Breast epithelium (tissue), 4 donors: ENCODE measurements around the gene YY1. TPM values are rescaled to one million over a fixed set of nuclear protein-coding genes. Genes with fewer than 3 reads are reported as not detected.

ENCODE experiments used
- DNase-seq, 2 donors: peaks; one replicate each; pipeline ENCODE4 v3.0.0-alpha.2; 2019; ENCODE audit warnings: low spot score in 2 of 2
- H3K27ac ChIP-seq, 2 donors: fragments of 200-600 bp; sonication (generic) in 1 of 2; one replicate each; pipeline ENCODE4 v1.5.1; 2016 to 2019; ENCODE audit warnings: mild to moderate bottlenecking in 1 of 2
- H3K27me3 ChIP-seq, 2 donors: fragments of 200-600 bp; sonication (generic) in 1 of 2; one replicate each; pipeline versions ENCODE4 v1.5.1 to v1.6.0; 2017 to 2019; ENCODE audit warnings: control low read depth in 1 of 2, mild to moderate bottlenecking in 1 of 2
- H3K36me3 ChIP-seq: fragments of 200-600 bp; one replicate; pipeline ENCODE4 v1.5.1; 2019
- H3K4me1 ChIP-seq, 2 donors: fragments of 200-600 bp; sonication (generic); one replicate each; pipeline ENCODE4 v1.5.1; 2016 to 2019; ENCODE audit warnings: control low read depth in 1 of 2
- H3K4me3 ChIP-seq, 3 donors: fragments of 200-600 bp; sonication (generic); 1 replicate in 2 of 3; 2 replicates in 1 of 3; pipeline ENCODE4 v1.5.1; 2016 to 2019; ENCODE audit warnings: mild to moderate bottlenecking in 3 of 3, moderate library complexity in 2 of 3
- H3K9me3 ChIP-seq, 2 donors: fragments of 200-600 bp; sonication (generic) in 1 of 2; one replicate each; pipeline ENCODE4 v1.5.1; 2016 to 2019; ENCODE audit warnings: control low read depth in 1 of 2
- POLR2A ChIP-seq: fragments of 450-650 bp; IDR thresholded peaks from one replicate; pipeline ENCODE4 v1.6.1; 2016; ENCODE audit warnings: antibody characterized with exemption, mild to moderate bottlenecking, moderate library complexity
- POLR2AphosphoS5 ChIP-seq, 3 donors: sonication (generic); formaldehyde crosslinking; IDR thresholded peaks; one replicate each; pipeline ENCODE4 v1.6.1; 2017; ENCODE audit warnings: antibody characterized with exemption in 3 of 3
- intact Hi-C: fragments of 100-400 bp; cut with DNase I; formaldehyde crosslinking; loops from one replicate; pipeline ENCODE4 v1.15.1; 2023; ENCODE audit warnings: low total_unique reads
- total RNA-seq, 3 donors: library from RNA; depleted of rRNA; stranded (reverse); fragments of >200 nt; gene quantifications; one replicate each; pipeline ENCODE4 v1.1.0, GENCODE V29; 2016
- TF ChIP-seq, protein P1 (sequence below), 3 donors: fragments of 450-650 bp; IDR thresholded peaks; one replicate each; pipeline ENCODE4 v1.5.1; 2016 to 2017; ENCODE audit warnings: antibody characterized with exemption in 3 of 3, mild to moderate bottlenecking in 3 of 3, moderate library complexity in 3 of 3

YY1 gene
- total RNA-seq, 3 donors from 2014 or later, result 46.2 to 61.2 (median 50.6) TPM

DNA sequence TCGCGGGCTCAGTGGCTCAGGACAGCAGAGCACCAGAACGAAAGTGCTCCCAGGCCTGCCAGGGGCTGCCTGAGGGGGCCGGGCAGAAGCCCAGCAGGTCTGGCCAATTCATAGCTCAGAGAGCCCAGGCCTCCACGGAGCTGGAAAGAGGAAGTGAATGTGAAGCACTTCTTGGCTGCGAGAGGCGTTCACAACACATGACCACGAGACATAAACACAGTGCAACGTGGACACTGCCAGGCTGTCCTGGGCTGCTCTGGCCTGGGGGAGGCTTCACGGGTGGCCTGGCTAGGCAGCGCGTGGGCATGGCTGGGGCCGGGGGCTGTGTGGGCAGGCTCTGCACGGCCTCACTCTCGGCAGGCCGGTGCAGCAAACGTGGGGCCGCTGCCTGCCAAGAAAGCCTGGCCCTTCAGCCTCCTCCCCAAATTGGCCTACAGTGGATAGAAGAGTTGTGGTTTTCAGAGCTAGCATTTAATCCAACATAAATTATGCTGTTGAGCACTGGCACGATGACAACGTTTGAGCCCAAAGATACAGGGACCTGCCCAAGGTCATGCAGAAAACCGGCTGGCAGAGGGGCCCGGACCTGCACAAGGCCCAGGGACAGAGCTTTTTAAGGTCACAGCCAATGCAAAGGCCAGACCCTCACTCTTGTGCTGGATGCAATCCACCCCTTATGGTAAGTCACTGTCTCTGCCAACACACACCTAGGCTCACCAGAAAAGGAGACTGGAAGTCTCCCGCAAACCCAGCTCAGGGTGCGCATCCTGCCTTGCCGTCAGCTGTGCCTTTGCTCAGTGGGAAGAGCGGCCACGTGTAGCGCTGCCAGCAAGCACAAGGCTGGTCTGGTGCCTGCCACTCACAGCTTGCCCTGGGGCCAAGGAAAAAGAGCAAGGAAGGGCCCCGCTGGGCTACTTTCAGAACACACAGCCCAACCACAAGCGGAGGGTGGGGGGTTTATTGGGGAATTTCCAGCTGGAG lies 58.7 kb downstream of the YY1 start:
- intact Hi-C loops, result no loop called here
- H3K27me3 ChIP-seq, result no peaks in the 10 kb centered on the region
- H3K9me3 ChIP-seq, result no peaks in the 10 kb centered on the region
- H3K4me1 ChIP-seq, result peaks cover 0 to 9% of the 10 kb centered on the region in 2 donors
- H3K27ac ChIP-seq, result peak overlapping the region; percentile 73 to 79
- TF ChIP-seq POLR2AphosphoS5 (IDR thresholded peaks at IDR 0.05) (peak in 1 of 3 donors; percentile 19), POLR2A (no peak)
- peak; percentile 73 to 74 for DNase-seq
- no peaks in the 10 kb centered on the region for H3K36me3 ChIP-seq
- H3K4me3 ChIP-seq, result peak overlapping the region in 2 of 3 donors; percentile 13 to 19

DNA sequence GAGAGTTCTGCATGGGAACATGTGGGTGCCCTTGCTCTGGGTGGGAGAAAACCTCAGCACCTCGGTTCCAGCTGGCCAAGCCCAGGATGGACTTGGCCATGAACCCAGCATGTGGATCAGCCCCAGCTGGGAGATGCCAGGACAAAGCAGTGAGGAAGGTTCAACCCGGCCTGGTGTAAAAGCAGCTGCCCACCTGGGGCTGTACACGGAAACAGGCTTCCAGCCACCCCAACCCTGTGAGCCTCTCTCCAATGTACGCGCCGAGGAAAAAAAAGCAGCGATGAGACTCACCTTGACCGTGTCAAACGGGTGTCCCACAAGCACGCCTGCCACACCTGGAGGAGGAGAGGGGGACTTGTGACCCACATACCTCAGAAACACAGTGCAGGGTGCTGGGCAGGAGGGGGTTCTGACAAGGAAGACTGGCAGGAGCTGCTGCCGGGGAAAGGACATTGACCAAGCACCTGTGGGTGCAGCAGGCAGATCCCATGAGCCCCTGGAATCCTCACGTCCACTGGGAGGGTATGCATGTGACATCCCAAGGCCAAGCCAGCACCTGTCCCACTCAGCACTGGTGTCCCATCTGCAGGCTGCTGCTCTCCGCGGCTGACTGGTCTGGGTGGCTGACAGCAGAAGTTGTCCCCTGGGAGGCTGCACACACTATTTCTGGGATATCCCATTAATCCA lies 59.8 kb downstream of the YY1 start:
- Histone ChIP-seq H3K27me3 (no peaks in the 10 kb centered on the region), H3K36me3 (no peaks in the 10 kb centered on the region), H3K9me3 (no peaks in the 10 kb centered on the region), H3K4me1 (peaks cover 0 to 12% of the 10 kb centered on the region in 2 donors), H3K4me3 (no peak overlapping the region), H3K27ac (peak overlapping the region; percentile 73 to 79)
- TF ChIP-seq, protein P1, sequence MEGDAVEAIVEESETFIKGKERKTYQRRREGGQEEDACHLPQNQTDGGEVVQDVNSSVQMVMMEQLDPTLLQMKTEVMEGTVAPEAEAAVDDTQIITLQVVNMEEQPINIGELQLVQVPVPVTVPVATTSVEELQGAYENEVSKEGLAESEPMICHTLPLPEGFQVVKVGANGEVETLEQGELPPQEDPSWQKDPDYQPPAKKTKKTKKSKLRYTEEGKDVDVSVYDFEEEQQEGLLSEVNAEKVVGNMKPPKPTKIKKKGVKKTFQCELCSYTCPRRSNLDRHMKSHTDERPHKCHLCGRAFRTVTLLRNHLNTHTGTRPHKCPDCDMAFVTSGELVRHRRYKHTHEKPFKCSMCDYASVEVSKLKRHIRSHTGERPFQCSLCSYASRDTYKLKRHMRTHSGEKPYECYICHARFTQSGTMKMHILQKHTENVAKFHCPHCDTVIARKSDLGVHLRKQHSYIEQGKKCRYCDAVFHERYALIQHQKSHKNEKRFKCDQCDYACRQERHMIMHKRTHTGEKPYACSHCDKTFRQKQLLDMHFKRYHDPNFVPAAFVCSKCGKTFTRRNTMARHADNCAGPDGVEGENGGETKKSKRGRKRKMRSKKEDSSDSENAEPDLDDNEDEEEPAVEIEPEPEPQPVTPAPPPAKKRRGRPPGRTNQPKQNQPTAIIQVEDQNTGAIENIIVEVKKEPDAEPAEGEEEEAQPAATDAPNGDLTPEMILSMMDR (IDR thresholded peaks at IDR 0.05), result no peak
- no peak for TF ChIP-seq POLR2A
- no peak for TF ChIP-seq POLR2AphosphoS5 (IDR thresholded peaks at IDR 0.05)
- intact Hi-C loops, result no loop called here
- no peak for DNase-seq

DNA sequence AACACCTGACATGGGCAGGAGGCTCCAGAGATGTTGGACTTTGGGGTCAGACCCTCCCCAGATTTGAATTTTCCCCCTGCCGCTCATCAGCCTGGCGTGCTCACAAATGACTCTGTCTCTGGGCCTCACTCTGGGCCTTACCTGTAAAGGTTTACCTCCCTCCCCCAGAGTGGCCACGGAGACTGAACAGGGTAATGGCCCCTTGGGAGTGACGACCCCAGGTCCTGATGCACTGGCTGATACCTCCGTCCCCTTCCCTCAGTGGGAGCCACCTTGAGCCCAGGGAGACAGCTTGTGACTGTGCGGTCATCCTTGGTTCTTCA lies 60.3 kb downstream of the YY1 start:
- TF ChIP-seq POLR2AphosphoS5 (IDR thresholded peaks at IDR 0.05) (no peak), POLR2A (no peak)
- TF ChIP-seq, protein P1 (IDR thresholded peaks at IDR 0.05), result no peak
- Histone ChIP-seq H3K9me3 (no peaks in the 10 kb centered on the region), H3K27ac (no peak overlapping the region), H3K27me3 (no peaks in the 10 kb centered on the region), H3K36me3 (no peaks in the 10 kb centered on the region), H3K4me3 (no peak overlapping the region), H3K4me1 (peaks cover 0 to 17% of the 10 kb centered on the region in 2 donors)
- no peak for DNase-seq
- intact Hi-C loops, result no loop called here

DNA sequence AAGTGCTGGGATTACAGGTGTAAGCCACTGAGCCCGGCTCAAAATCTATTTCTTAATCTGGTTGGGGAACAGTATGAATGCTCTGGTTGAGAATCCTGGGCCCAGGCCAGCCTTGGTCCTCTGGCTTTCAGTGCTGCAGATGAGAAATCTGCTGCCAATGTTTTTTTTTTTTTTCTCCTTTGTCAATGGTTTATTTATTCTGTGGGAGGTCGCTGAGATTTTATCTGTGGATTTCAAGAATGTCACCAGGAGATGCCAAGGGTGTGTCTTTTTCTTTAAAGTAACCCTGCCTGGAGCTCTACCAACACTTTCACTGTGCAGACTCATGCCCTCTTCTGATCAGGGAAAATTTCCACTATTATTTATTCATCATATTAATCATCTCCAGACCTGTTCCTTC lies 63.7 kb downstream of the YY1 start:
- Histone ChIP-seq H3K27ac (peak overlapping the region in 1 of 2 donors; percentile 62), H3K4me1 (peaks cover 0 to 19% of the 10 kb centered on the region in 2 donors), H3K9me3 (no peaks in the 10 kb centered on the region), H3K36me3 (no peaks in the 10 kb centered on the region), H3K27me3 (no peaks in the 10 kb centered on the region), H3K4me3 (no peak overlapping the region)
- TF ChIP-seq POLR2A, result no peak
- intact Hi-C loops, result loop anchor here (10.0 kb wide), 1 partner anchor 72 kb away; the partner anchor contains the start of gene WDR25
- no peak for DNase-seq

DNA sequence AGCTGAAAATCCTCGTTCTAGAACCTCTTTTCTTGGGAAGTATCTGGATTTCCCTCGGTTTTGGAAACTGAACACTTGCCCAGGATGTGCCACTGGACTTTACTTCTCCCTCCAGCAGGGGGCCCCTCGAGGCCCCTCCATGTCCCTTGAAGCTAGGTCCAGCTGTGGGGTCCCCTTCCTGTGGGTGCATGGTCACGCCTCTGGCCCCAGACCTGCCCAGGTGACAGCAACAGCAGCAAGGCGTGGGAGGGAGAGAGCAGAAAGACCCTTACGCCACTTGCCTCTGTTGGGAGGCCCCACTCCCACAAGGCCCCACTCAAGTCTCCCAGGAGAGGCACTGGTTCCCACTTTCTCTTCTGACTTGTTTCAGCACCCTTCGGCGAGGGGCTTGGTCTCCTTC lies 64.2 kb downstream of the YY1 start:
- no peak for DNase-seq
- Histone ChIP-seq H3K9me3 (no peaks in the 10 kb centered on the region), H3K36me3 (no peaks in the 10 kb centered on the region), H3K4me1 (peaks cover 0 to 23% of the 10 kb centered on the region in 2 donors), H3K27ac (peak overlapping the region; percentile 62 to 90), H3K4me3 (peak overlapping the region in 1 of 3 donors; percentile 6), H3K27me3 (no peaks in the 10 kb centered on the region)
- TF ChIP-seq POLR2AphosphoS5 (IDR thresholded peaks at IDR 0.05), result no peak
- TF ChIP-seq, protein P1 (IDR thresholded peaks at IDR 0.05), result peak in 2 of 3 donors; percentile 24 to 33
- TF ChIP-seq POLR2A, result no peak
- intact Hi-C loops, result loop anchor here (10.0 kb wide), 1 partner anchor 72 kb away; the partner anchor contains the start of gene WDR25
